ENCODE measurements around the gene NKAPD1. TPM values are rescaled to one million over a fixed set of nuclear protein-coding genes. Genes with fewer than 3 reads are reported as not detected.
"Not testable (repeated sequence)": the region's sequence is repeated elsewhere in the genome, so short reads cannot be mapped to it uniquely, and the experiment has no call there.

The NKAPD1 gene
- total RNA-seq (10 to 100 TPM in 3 of 9 donors, 1 to 10 TPM in 6; 5.1 to 12.5 (median 7.6) TPM), polyA plus RNA-seq (10 to 100 TPM in 1 of 2 donors, 1 to 10 TPM in 1; 4.2 to 10.9 TPM)
- long read RNA-seq, donor 1, partial matches to known transcripts = 1 of 7 reads
- long read RNA-seq, donor 1, other reads (novel, unspliced or antisense) = 1 of 7 reads
- long read RNA-seq, donor 2, partial matches to known transcripts = 1 of 3 reads
- long read RNA-seq, donor 2, other reads (novel, unspliced or antisense) = 0 of 3 reads
- long read RNA-seq, donor 3, partial matches to known transcripts = 0 of 1 reads
- long read RNA-seq, donor 3, other reads (novel, unspliced or antisense) = 0 of 1 reads

GRCh38 chr11:112073941-112074811 is at the start of gene NKAPD1, which contains the start of gene PIH1D2:
TSS of gene NKAPD1 (plus strand) at chr11:112074299. CDS start at chr11:112075575, 1,276 bp downstream.
TSS of gene PIH1D2 (minus strand) at chr11:112074017. CDS start at chr11:112073174, 843 bp downstream.
- peak; percentile 73 to 79 (median 76) for DNase-seq
- peak in 1 of 2 donors; percentile 36 for TF ChIP-seq POLR2A (IDR thresholded peaks at IDR 0.05)
- TF ChIP-seq CTCF (IDR thresholded peaks at IDR 0.05) = peak in 1 of 12 donors; percentile 13
- peak; percentile 83 to 94 (median 94) for ATAC-seq
- peaks cover 0 to 40% (median 37%) of the 10 kb centered on the region in 9 donors for H3K36me3 ChIP-seq
- peaks cover 0 to 25% (median 17%) of the 10 kb centered on the region in 12 donors for H3K4me1 ChIP-seq
- peak within 1 kb of the TSS; percentile 46 to 96 (median 80) for H3K4me3 ChIP-seq
- H3K9me3 ChIP-seq = no peaks in the 10 kb centered on the region
- peak within 1 kb of the TSS; percentile 82 to 95 (median 88) for H3K27ac ChIP-seq
- 0 to 1% (median 0%) methylated on average over 36 to 43 of the region's 43 CpGs for WGBS, 4 donors
- H3K27me3 ChIP-seq = no peaks in the 10 kb centered on the region
- intact Hi-C loops (cut with DNase I) = loop anchor here in 3 of 10 donors (1.0 to 10.0 kb wide), 4 partner anchors 12 to 142 kb away; partner anchors contain the start of genes DIXDC1 (in 1 of the 3), DLAT (in 1 of the 3), SDHD (in 1 of the 3) and TIMM8B (in 1 of the 3)

DNA sequence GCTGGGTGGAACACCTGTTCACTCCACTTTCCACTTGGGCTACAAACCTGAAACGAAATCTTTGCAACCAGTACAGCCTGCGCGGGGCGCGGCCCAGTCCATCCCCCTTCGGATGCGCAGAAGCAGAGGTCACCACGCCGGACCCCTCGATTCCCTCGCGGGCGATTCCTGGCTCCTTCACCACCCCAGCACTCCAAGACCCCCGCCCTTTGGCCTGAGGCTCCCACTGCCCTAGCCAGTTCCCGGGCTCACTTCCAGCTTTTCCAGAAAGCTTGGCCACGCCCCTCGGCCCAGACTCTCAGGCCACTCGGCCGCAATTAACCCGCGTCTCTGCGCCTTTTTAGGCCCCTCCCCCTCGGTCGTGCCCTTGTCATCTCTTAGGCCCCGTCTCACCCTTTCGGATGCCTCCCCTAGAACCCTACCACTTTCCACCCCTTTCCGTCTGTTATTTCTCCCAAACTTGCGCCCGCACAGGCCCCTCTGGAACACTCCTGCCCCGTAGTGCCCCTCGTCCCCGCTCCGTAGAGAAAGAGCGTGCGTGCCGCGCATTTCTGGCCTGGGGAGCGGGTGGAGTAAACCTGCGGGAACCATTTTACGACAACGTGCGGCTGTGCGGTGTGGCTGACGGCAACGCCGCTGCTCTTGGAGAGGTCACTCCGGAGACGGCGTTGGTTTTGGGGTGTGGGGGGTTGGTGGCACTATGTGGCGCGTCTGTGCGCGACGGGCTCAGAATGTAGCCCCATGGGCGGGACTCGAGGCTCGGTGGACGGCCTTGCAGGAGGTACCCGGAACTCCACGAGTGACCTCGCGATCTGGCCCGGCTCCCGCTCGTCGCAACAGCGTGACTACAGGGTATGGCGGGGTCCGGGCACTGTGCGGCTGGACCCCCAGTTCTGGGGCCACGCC is 49.1 kb upstream of the NKAPD1 start, which contains the start of gene DLAT:
DLAT (plus strand) TSS at position 636 of the 906 bp plus-strand sequence; CDS start at position 701, 65 bp downstream.
- H3K9me3 ChIP-seq = no peaks in the 10 kb centered on the region
- peak within 1 kb of the TSS; percentile 85 to 96 (median 92) for H3K27ac ChIP-seq
- H3K4me3 ChIP-seq = peak within 1 kb of the TSS; percentile 66 to 97 (median 88)
- TF ChIP-seq POLR2A (IDR thresholded peaks at IDR 0.05) (peak in 1 of 2 donors; percentile 48), CTCF (IDR thresholded peaks at IDR 0.05) (no peak)
- peaks cover 0 to 31% (median 16%) of the 10 kb centered on the region in 12 donors for H3K4me1 ChIP-seq
- ATAC-seq (peak; percentile 89 to 94 (median 93)), DNase-seq (peak; percentile 88 to 94 (median 92))
- WGBS, 4 donors = 0% methylated on average over 44 to 71 of the region's 71 CpGs
- H3K36me3 ChIP-seq = peaks cover 0 to 52% (median 22%) of the 10 kb centered on the region in 9 donors
- no peaks in the 10 kb centered on the region for H3K27me3 ChIP-seq
- intact Hi-C loops (cut with DNase I) = loop anchor here in 2 of 10 donors (5.0 to 10.0 kb wide), 4 partner anchors 47 to 148 kb away; partner anchors contain the start of genes SDHD (in 2 of the 2), TIMM8B (in 2 of the 2), CFAP68 (in 1 of the 2) and FDXACB1 (in 1 of the 2)

GRCh38 chr11:112025707-112026106 is 48.4 kb upstream of the NKAPD1 start:
- intact Hi-C loops (cut with DNase I) = loop anchor here in 2 of 10 donors (5.0 to 10.0 kb wide), 4 partner anchors 47 to 148 kb away; partner anchors contain the start of genes SDHD (in 2 of the 2), TIMM8B (in 2 of the 2), CFAP68 (in 1 of the 2) and FDXACB1 (in 1 of the 2)
- 0 to 1% (median 0%) methylated on average over 1 to 8 of the region's 8 CpGs for WGBS, 4 donors

GRCh38 chr11:112026784-112027410 is 47.2 kb upstream of the NKAPD1 start:
- not testable (repeated sequence) for H3K27me3 ChIP-seq, H3K9me3 ChIP-seq, ATAC-seq, DNase-seq, H3K27ac ChIP-seq, H3K4me3 ChIP-seq
- intact Hi-C loops (cut with DNase I) = loop anchor here in 2 of 10 donors (5.0 to 10.0 kb wide), 4 partner anchors 45 to 150 kb away; partner anchors contain the start of genes SDHD (in 2 of the 2), TIMM8B (in 2 of the 2), CFAP68 (in 1 of the 2) and FDXACB1 (in 1 of the 2)
- Histone ChIP-seq H3K36me3 (peaks cover 0 to 54% (median 41%) of the 10 kb centered on the region in 9 donors), H3K4me1 (peaks cover 0 to 31% (median 16%) of the 10 kb centered on the region in 12 donors)
- WGBS, 4 donors = 93 to 100% (median 94%) methylated on average over 4 to 39 of the region's 49 CpGs

More at GRCh38 chr11:112025707-112026106, 48.4 kb upstream of the NKAPD1 start:
- Histone ChIP-seq H3K4me3 (peak overlapping the region; percentile 66 to 97 (median 88)), H3K9me3 (no peaks in the 10 kb centered on the region), H3K27me3 (no peaks in the 10 kb centered on the region), H3K27ac (peak overlapping the region; percentile 85 to 96 (median 92)), H3K36me3 (peaks cover 0 to 52% (median 29%) of the 10 kb centered on the region in 9 donors), H3K4me1 (peaks cover 0 to 31% (median 16%) of the 10 kb centered on the region in 12 donors)
- no peak for DNase-seq
- peak in 2 of 4 donors; percentile 21 to 35 for ATAC-seq
- TF ChIP-seq CTCF (IDR thresholded peaks at IDR 0.05) = no peak
- no peak for TF ChIP-seq POLR2A (IDR thresholded peaks at IDR 0.05)

Measured in heart left ventricle (tissue), 16 donors.